ENCODE results near the gene DGKG.

DNA sequence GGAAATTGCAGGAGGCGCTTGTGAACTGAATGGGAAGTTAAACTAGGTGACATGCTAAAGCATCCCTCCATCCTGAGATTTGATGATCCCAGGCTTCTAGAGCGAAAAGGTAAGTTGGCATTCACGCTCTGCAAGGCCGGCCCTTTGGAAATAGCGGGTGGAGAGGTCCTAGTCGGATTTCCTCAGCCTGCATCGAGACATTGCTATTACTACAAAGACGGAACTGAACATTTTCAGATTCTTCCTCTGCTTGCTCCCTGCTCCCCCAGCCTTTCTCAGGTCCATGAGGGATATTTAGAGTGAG lies 77.7 kb downstream of the DGKG start:
- TF ChIP-seq POLR2A (IDR thresholded peaks at IDR 0.05; ENCODE audit: low read depth, low read length) (no peak), POLR2AphosphoS5 (IDR thresholded peaks at IDR 0.05; ENCODE audit: low read depth, low read length) (no peak)

Data from GM12892 (cell line).